KMS-11 (cell line): ENCODE measurements around the gene RIC8B.

Experiments used
- H2AFZ ChIP-seq: fragments of 200-600 bp; sonication (generic); 2 replicates; pipeline ENCODE4 v1.6.1; 2016; ENCODE audit warnings: antibody characterized with exemption, mixed run types, low read depth
- H3K27ac ChIP-seq: fragments of 200-600 bp; sonication (generic); 2 replicates; pipeline ENCODE4 v1.6.1; 2016; ENCODE audit warnings: mild to moderate bottlenecking, mixed run types
- H3K27me3 ChIP-seq: fragments of 200-600 bp; sonication (generic); 2 replicates; pipeline ENCODE4 v1.6.1; 2017; ENCODE audit warnings: mild to moderate bottlenecking, low read depth, mixed run types, moderate library complexity; ENCODE audit not compliant: insufficient read depth
- H3K36me3 ChIP-seq: fragments of 200-600 bp; sonication (generic); 2 replicates; pipeline ENCODE4 v1.6.1; 2017; ENCODE audit warnings: mild to moderate bottlenecking, mixed run types; ENCODE audit not compliant: insufficient read depth
- H3K4me1 ChIP-seq: fragments of 200-600 bp; sonication (generic); 2 replicates; pipeline ENCODE4 v1.6.1; 2016; ENCODE audit warnings: mild to moderate bottlenecking, low read depth, mixed run types; ENCODE audit not compliant: poor library complexity, severe bottlenecking
- H3K4me2 ChIP-seq: fragments of 200-600 bp; sonication (generic); 2 replicates; pipeline ENCODE4 v1.7.0; 2016; ENCODE audit warnings: mild to moderate bottlenecking, mixed run types
- H3K4me3 ChIP-seq: fragments of 200-600 bp; sonication (generic); IDR thresholded peaks from 2 replicates; pipeline ENCODE4 v1.6.1; 2017; ENCODE audit warnings: low read depth, low read length, mixed read lengths; ENCODE audit not compliant: insufficient read depth
- H3K79me2 ChIP-seq: fragments of 200-600 bp; sonication (generic); 2 replicates; pipeline ENCODE4 v1.6.1; 2016; ENCODE audit warnings: low read depth, mixed run types; ENCODE audit not compliant: insufficient read depth
- H3K9ac ChIP-seq: fragments of 200-600 bp; sonication (generic); 2 replicates; pipeline ENCODE4 v1.6.1; 2016; ENCODE audit warnings: mild to moderate bottlenecking, mixed run types
- H4K20me1 ChIP-seq: fragments of 200-600 bp; sonication (generic); 2 replicates; pipeline ENCODE4 v1.6.1; 2016; ENCODE audit warnings: mild to moderate bottlenecking, mixed run types; ENCODE audit not compliant: insufficient read depth
- CTCF ChIP-seq: fragments of 200-600 bp; sonication (generic); conservative IDR thresholded peaks from 2 replicates; pipeline ENCODE4 v1.6.1; 2017; ENCODE audit warnings: low read depth, mild to moderate bottlenecking, antibody characterized with exemption, low read length, moderate library complexity, mixed read lengths

RIC8B gene

GRCh38 chr12:106873983-106874382 lies 99.5 kb downstream of the RIC8B start:
- Histone ChIP-seq H3K79me2 (no peaks in the 10 kb centered on the region), H3K4me1 (no peaks in the 10 kb centered on the region), H2AFZ (no peak overlapping the region), H3K27me3 (no peaks in the 10 kb centered on the region), H3K4me3 (no peak overlapping the region), H3K9ac (no peak overlapping the region), H3K27ac (no peak overlapping the region), H3K36me3 (no peaks in the 10 kb centered on the region), H4K20me1 (no peaks in the 10 kb centered on the region), H3K4me2 (no peak overlapping the region)
- no peak for TF ChIP-seq CTCF

GRCh38 chr12:106878804-106879203 lies 104.3 kb downstream of the RIC8B start:
- H3K27ac ChIP-seq = no peak overlapping the region
- no peak overlapping the region for H3K4me2 ChIP-seq
- H3K79me2 ChIP-seq = no peaks in the 10 kb centered on the region
- no peak for TF ChIP-seq CTCF
- no peak overlapping the region for H3K4me3 ChIP-seq
- H3K9ac ChIP-seq = no peak overlapping the region
- no peak overlapping the region for H2AFZ ChIP-seq
- H4K20me1 ChIP-seq = no peaks in the 10 kb centered on the region
- H3K4me1 ChIP-seq = no peaks in the 10 kb centered on the region
- no peaks in the 10 kb centered on the region for H3K36me3 ChIP-seq
- no peaks in the 10 kb centered on the region for H3K27me3 ChIP-seq

GRCh38 chr12:106879612-106880011 lies 105.1 kb downstream of the RIC8B start:
- Histone ChIP-seq H4K20me1 (no peaks in the 10 kb centered on the region), H3K27me3 (no peaks in the 10 kb centered on the region), H3K79me2 (no peaks in the 10 kb centered on the region), H3K4me2 (no peak overlapping the region), H3K36me3 (no peaks in the 10 kb centered on the region), H3K27ac (no peak overlapping the region), H3K9ac (no peak overlapping the region), H3K4me1 (no peaks in the 10 kb centered on the region), H3K4me3 (no peak overlapping the region), H2AFZ (no peak overlapping the region)
- TF ChIP-seq CTCF = no peak

GRCh38 chr12:106883426-106883825 lies 108.9 kb downstream of the RIC8B start:
- no peaks in the 10 kb centered on the region for H3K36me3 ChIP-seq
- no peaks in the 10 kb centered on the region for H4K20me1 ChIP-seq

More at GRCh38 chr12:106883426-106883825, 108.9 kb downstream of the RIC8B start:
- no peak for TF ChIP-seq CTCF
- Histone ChIP-seq H3K4me1 (no peaks in the 10 kb centered on the region), H2AFZ (no peak overlapping the region), H3K9ac (no peak overlapping the region), H3K79me2 (no peaks in the 10 kb centered on the region), H3K4me2 (no peak overlapping the region), H3K27me3 (no peaks in the 10 kb centered on the region), H3K4me3 (no peak overlapping the region), H3K27ac (no peak overlapping the region)
